Activated CD4-positive, CD25-positive, alpha-beta regulatory T cell (primary cell): ENCODE data around the gene CLCN7.

Source experiments
- DNase-seq, 4 experiments: peaks; one replicate each; lab custom pipeline; 2025; lab: John Stamatoyannopoulos, UW

The CLCN7 gene

DNA sequence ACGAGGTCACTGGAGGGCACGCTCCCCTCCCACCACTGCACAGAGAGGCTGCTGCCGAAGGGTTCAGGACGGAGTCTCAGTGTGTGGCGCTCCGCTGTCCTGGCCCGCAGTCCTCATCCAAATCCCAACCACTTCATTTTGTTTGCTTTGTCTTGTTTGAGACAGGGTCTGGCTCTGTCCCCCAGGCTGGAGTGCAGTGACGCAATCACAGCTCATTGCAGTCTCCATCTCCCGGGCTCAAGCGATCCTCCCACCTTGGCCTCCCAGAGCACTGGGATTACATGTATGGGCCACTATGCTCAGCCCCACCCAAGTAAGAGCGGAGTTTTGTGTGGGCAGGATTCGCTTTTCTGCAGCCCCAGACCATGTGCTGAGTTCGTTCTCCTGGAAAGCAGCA is 73.1 kb downstream of the CLCN7 start:
- no peak for DNase-seq

- DNase-seq = no peak
Measured at GRCh38 chr16:1401061-1401757, 73.6 kb downstream of the CLCN7 start.

- no peak for DNase-seq
Measured at GRCh38 chr16:1398826-1399581, 75.8 kb downstream of the CLCN7 start.

DNA sequence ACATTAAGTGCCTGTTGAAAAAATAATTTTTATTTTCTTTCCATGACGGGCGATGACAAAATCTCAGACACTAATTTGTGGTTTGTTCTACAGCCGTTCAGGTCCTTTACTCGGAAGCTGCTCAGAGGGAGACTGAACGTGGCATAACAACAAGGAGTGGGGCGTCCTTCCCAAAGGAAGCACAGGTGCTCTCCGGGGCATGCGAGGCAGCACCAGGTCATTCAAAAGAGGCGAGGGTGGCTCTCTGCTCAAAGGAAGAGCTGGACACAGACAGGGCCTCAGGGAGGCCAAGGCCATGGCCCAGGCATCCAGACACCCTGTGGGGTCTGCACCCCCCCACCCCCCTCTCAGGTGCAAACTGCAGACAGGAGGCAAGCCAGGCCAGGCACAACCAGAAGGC is 76.5 kb downstream of the CLCN7 start:
- DNase-seq = no peak

- DNase-seq = no peak
Measured at GRCh38 chr16:1397779-1398178, 77.0 kb downstream of the CLCN7 start.

DNA sequence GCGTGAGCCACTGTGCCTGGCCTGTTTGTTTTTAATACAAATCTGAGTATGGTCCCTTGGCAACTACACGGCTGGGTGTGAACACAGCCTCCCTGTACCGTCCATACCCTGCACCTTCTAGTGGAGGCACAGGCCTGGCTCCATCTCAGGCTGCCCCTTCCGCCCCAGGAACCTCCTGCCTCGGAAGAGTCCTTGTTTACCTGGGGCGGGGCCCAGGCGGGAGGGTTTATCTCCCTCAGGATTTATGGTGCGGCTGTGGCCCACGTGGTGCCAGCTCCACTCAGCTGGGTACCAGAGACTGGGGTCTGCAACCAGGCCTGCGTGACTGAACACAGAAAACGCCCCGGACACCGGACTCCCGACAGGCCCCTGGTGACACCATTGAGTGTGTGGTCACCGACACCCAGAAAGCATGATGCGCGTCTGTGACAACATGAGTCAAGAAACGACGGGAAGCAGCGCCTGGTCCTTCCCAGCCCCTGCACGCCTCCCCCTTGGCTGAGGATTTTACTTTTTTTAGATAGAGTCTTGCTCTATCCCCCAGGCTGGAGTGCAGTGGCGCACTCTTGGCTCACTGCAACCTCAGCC is 79.3 kb downstream of the CLCN7 start:
- no peak for DNase-seq
